ENCODE measurements around the gene RXFP2. TPM values are rescaled to one million over a fixed set of nuclear protein-coding genes. Genes with fewer than 3 reads are reported as not detected.

Gene RXFP2
- 1 to 10 TPM in 1 of 4 donors, under 1 TPM in 3; 0.17 to 1.3 (median 0.53) TPM for polyA plus RNA-seq (ENCODE audit: insufficient read length in 4 of 4)

GRCh38 chr13:31739226-31739625 is at the start of gene RXFP2:
TSS of gene RXFP2 (plus strand) at chr13:31739526. CDS start at chr13:31739613, 87 bp downstream.
- DNase-seq (ENCODE audit: low read depth in 4 of 4, low spot score in 2 of 4), result no peak

GRCh38 chr13:31697290-31697689 is 42.0 kb upstream of the RXFP2 start:
- DNase-seq (ENCODE audit: low read depth in 4 of 4, low spot score in 2 of 4), result no peak

- no peak for DNase-seq (ENCODE audit: low read depth in 4 of 4, low spot score in 2 of 4)
These were observed 39.7 kb upstream of the RXFP2 start for GRCh38 chr13:31699650-31700049.

- no peak for DNase-seq (ENCODE audit: low read depth in 4 of 4, low spot score in 2 of 4)
These were observed 35.5 kb upstream of the RXFP2 start for GRCh38 chr13:31703780-31704179.

GRCh38 chr13:31706105-31706504 is 33.2 kb upstream of the RXFP2 start:
- no peak for DNase-seq (ENCODE audit: low read depth in 4 of 4, low spot score in 2 of 4)

- no peak for DNase-seq (ENCODE audit: low read depth in 4 of 4, low spot score in 2 of 4)
These were observed 21.7 kb upstream of the RXFP2 start for GRCh38 chr13:31717583-31717982.

GRCh38 chr13:31719214-31719613 is 20.1 kb upstream of the RXFP2 start:
- no peak for DNase-seq (ENCODE audit: low read depth in 4 of 4, low spot score in 2 of 4)

- DNase-seq (ENCODE audit: low read depth in 4 of 4, low spot score in 2 of 4), result no peak
These were observed 16.7 kb upstream of the RXFP2 start for GRCh38 chr13:31722673-31723072.

GRCh38 chr13:31725841-31726240 is 13.5 kb upstream of the RXFP2 start:
- DNase-seq (ENCODE audit: low read depth in 4 of 4, low spot score in 2 of 4), result no peak

GRCh38 chr13:31731921-31732320 is 7.4 kb upstream of the RXFP2 start:
- DNase-seq (ENCODE audit: low read depth in 4 of 4, low spot score in 2 of 4), result no peak

- DNase-seq (ENCODE audit: low read depth in 4 of 4, low spot score in 2 of 4), result no peak
These were observed 6.3 kb upstream of the RXFP2 start for GRCh38 chr13:31733066-31733465.

- no peak for DNase-seq (ENCODE audit: low read depth in 4 of 4, low spot score in 2 of 4)
These were observed 5.7 kb upstream of the RXFP2 start for GRCh38 chr13:31733647-31734046.

- peak; percentile 27 to 58 (median 50) for DNase-seq (ENCODE audit: low read depth in 4 of 4, low spot score in 2 of 4)
These were observed 2.9 kb downstream of the RXFP2 start for GRCh38 chr13:31742097-31742734.

GRCh38 chr13:31747291-31747690 is 8.0 kb downstream of the RXFP2 start:
- no peak for DNase-seq (ENCODE audit: low read depth in 4 of 4, low spot score in 2 of 4)

- DNase-seq (ENCODE audit: low read depth in 4 of 4, low spot score in 2 of 4), result no peak
These were observed 8.6 kb downstream of the RXFP2 start for GRCh38 chr13:31747966-31748365.

- DNase-seq (ENCODE audit: low read depth in 4 of 4, low spot score in 2 of 4), result no peak
These were observed 10.6 kb downstream of the RXFP2 start for GRCh38 chr13:31749929-31750328.

GRCh38 chr13:31755211-31755610 is 15.9 kb downstream of the RXFP2 start:
- no peak for DNase-seq (ENCODE audit: low read depth in 4 of 4, low spot score in 2 of 4)

- no peak for DNase-seq (ENCODE audit: low read depth in 4 of 4, low spot score in 2 of 4)
These were observed 16.5 kb downstream of the RXFP2 start for GRCh38 chr13:31755803-31756212.

- DNase-seq (ENCODE audit: low read depth in 4 of 4, low spot score in 2 of 4), result no peak
These were observed 17.0 kb downstream of the RXFP2 start for GRCh38 chr13:31756346-31756745.

GRCh38 chr13:31761951-31762350 is 22.6 kb downstream of the RXFP2 start:
- DNase-seq (ENCODE audit: low read depth in 4 of 4, low spot score in 2 of 4), result no peak

GRCh38 chr13:31764556-31764955 is 25.2 kb downstream of the RXFP2 start:
- no peak for DNase-seq (ENCODE audit: low read depth in 4 of 4, low spot score in 2 of 4)

- DNase-seq (ENCODE audit: low read depth in 4 of 4, low spot score in 2 of 4), result no peak
These were observed 25.9 kb downstream of the RXFP2 start for GRCh38 chr13:31765138-31765785.
